GM10248 (cell line): ENCODE data around the gene CGRRF1.

Experiments used
- CTCF ChIA-PET: fragments of 300-600 bp; sonication (Branson Sonifier 250); formaldehyde crosslinking; extraction: SDS; loops from one replicate; lab custom pipeline; 2021; ENCODE audit warnings: antibody characterized with exemption; lab: Yijun Ruan, JAX
- POLR2A ChIA-PET: fragments of 350-650 bp; sonication (Branson Sonifier 250); formaldehyde crosslinking; extraction: SDS; loops from one replicate; lab custom pipeline; 2020; ENCODE audit warnings: antibody characterized with exemption; lab: Yijun Ruan, JAX
- DNase-seq: peaks from one replicate; pipeline ENCODE4 v3.0.0; 2012; ENCODE audit errors: extremely low spot score
- TF ChIP-seq, protein P1 (sequence below): IDR thresholded peaks from 2 replicates; pipeline ENCODE4 v1.5.1; 2012; ENCODE audit warnings: mild to moderate bottlenecking, low read depth; ENCODE audit errors: extremely low read depth, missing control alignments, control extremely low read depth

Gene CGRRF1

DNA sequence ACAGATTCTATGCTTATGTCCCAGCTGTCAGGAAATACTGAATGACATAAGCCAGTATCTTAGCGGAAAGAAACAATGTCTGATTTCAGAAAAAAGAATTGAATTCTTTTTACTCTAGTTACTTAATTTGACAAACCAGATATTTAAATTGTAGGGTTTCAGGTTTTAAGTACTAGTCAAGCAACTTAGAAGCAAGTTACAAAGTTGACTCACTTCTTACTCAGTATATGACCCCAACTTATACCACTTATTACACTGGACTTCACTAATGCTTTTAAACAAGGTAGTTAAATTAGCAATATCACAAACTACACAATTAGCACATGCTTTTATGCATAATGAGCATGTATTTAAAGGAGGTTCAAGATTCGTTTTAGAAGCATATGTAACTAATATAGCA lies 28.0 kb upstream of the CGRRF1 start:
- POLR2A ChIA-PET = no interaction called here
- TF ChIP-seq, protein P1, sequence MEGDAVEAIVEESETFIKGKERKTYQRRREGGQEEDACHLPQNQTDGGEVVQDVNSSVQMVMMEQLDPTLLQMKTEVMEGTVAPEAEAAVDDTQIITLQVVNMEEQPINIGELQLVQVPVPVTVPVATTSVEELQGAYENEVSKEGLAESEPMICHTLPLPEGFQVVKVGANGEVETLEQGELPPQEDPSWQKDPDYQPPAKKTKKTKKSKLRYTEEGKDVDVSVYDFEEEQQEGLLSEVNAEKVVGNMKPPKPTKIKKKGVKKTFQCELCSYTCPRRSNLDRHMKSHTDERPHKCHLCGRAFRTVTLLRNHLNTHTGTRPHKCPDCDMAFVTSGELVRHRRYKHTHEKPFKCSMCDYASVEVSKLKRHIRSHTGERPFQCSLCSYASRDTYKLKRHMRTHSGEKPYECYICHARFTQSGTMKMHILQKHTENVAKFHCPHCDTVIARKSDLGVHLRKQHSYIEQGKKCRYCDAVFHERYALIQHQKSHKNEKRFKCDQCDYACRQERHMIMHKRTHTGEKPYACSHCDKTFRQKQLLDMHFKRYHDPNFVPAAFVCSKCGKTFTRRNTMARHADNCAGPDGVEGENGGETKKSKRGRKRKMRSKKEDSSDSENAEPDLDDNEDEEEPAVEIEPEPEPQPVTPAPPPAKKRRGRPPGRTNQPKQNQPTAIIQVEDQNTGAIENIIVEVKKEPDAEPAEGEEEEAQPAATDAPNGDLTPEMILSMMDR = no peak
- CTCF ChIA-PET = interaction anchor here (1.0 to 2.1 kb wide), 5 partner anchors 13 to 85 kb away, joined by 3 to 7 read pairs (median 4); partner anchors contain the start of gene CDKN3
- no peak for DNase-seq

DNA sequence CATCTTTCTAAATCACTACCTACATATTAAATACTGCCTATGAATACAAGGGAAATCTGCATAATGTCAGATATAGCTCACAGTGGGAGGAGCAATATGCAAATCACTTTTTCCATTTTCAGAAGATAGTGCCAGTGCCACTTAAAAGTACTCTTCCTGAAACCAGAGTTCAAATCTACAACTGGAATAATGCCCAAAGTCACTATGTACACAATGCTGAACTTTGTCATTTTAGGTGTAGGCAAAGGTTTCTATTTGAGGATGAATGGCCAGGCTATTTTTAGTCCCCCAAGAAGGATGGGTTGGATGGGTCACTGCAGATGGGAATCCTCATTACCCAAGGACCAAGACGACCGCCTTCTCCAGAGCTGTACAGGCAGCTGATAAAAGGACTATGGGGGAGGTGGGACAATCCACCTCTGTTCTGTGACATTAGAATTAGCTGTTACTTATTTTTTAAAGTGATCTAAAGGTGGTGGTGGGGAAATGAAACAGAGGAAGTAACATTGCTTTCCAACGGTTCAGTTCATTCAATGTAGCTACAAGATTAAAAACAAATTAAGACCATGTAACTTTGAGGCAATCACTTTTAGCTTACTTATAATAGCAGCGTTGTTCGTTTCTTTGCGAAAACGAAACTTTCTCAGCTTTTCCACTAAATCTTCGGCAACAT lies 26.5 kb upstream of the CGRRF1 start:
- POLR2A ChIA-PET = interaction anchor here (0.9 kb wide), 1 partner anchor 26 kb away, joined by 3 read pairs; the partner anchor contains the start of gene CGRRF1

DNA sequence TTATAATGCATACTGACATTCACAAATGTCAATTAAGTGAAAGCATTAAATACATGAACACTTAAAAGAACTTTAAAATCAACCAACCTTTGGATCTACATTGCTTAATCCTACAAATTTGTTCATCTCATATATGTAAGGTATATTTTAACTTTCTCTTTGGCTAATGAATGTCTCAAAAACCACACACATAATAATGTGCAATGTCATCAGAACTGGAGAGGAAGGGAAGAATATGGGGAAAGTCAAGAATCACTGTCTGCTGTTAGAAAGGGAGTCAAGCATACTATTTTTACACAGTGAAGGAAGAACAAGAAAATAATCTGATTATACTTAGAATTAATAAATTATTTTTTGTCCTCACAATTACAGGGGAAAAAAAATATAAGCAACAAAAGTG lies 25.9 kb upstream of the CGRRF1 start:
- DNase-seq = no peak
- POLR2A ChIA-PET = interaction anchor here (0.9 kb wide), 1 partner anchor 26 kb away, joined by 3 read pairs; the partner anchor contains the start of gene CGRRF1
- CTCF ChIA-PET = interaction anchor here (1.0 to 2.1 kb wide), 5 partner anchors 10 to 117 kb away, joined by 3 to 8 read pairs (median 3); partner anchors contain the start of gene CGRRF1
- TF ChIP-seq, protein P1 = no peak

More for the DNA sequence above, 26.5 kb upstream of the CGRRF1 start:
- DNase-seq = no peak
- TF ChIP-seq, protein P1 = no peak
- CTCF ChIA-PET = interaction anchor here (1.0 to 2.1 kb wide), 8 partner anchors 9 to 116 kb away, joined by 3 to 8 read pairs (median 4); partner anchors contain the start of genes CDKN3 and CGRRF1

DNA sequence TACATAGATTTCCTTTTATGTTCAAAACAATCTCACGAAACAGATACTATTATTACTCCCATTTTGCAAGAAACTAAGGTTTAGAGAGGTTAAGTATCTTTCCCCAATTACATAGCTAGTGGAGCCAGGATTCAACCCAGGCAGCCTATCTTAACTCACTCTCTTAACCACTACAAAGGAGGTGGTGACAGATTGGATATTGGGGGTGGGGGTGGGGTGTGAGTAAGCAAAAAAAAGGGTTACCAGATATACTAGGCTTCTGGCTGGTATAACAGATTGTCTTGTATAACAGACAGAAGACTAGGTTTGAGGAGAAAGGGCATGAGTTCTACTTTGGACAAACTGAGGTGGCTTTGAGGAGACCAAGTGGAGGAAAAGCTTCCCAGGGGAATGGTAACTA lies 23.0 kb upstream of the CGRRF1 start:
- TF ChIP-seq, protein P1 = no peak
- DNase-seq = no peak
- ChIA-PET POLR2A (no interaction called here), CTCF (interaction anchor here (1.1 to 5.9 kb wide), 4 partner anchors 13 to 288 kb away, joined by 4 to 30 read pairs (median 11); partner anchors contain the start of gene CGRRF1)

DNA sequence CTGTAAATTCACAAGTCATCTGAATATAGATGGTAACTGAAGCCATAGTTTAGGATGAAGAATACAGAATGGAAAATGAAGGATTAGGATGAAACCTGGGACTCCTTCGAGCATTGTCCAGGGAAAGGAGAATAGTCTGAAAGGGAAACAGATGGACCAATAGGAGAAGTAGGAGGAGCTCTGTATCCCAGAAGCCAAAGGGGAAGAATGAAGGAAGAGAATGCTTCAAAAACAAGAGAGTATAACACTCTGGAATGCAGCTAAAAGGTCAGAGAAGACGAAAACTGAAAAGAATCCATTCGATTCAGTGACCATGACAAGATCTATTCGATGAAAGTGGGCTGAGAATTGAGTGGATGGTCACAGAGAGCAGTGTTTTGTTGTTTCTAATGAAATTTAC lies 21.9 kb upstream of the CGRRF1 start:
- CTCF ChIA-PET = interaction anchor here (0.8 to 5.9 kb wide), 8 partner anchors 14 to 415 kb away, joined by 3 to 30 read pairs (median 5); partner anchors contain the start of genes CDKN3, CGRRF1 and GCH1
- TF ChIP-seq, protein P1 = no peak
- DNase-seq = no peak
- POLR2A ChIA-PET = interaction anchor here (0.6 kb wide), 1 partner anchor 17 kb away, joined by 6 read pairs; no protein-coding TSS in a partner anchor

DNA sequence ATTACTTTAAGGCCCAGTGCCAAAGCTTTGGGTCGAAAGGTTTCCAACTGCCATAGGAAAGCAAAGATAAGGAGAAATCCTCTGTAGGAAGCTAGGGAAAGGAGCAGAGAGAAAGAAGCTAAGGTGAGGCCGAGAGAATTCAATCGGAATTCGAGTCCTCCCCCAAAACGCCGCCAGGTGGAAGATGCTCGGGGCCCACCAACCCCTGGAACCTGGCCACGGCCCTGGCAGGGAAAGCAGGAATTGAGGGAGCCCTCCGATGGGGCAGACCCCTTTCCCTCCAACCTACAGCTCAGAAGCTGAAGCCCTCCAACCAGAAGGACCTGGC lies 21.4 kb upstream of the CGRRF1 start:
- CTCF ChIA-PET = interaction anchor here (0.9 to 5.9 kb wide), 8 partner anchors 20 to 415 kb away, joined by 3 to 30 read pairs (median 4); partner anchors contain the start of genes CDKN3, CGRRF1 and GCH1
- POLR2A ChIA-PET = interaction anchor here (0.6 to 0.7 kb wide), 3 partner anchors 16 to 432 kb away, joined by 3 to 6 read pairs (median 3); no protein-coding TSS in a partner anchor
- TF ChIP-seq, protein P1 = no peak
- no peak for DNase-seq
